IPS DF 4.7 (cell line): ENCODE measurements around the gene CPEB4.

ENCODE experiments used
- DNase-seq: peaks from one replicate; pipeline ENCODE4 v3.0.0-alpha.2; 2013; ENCODE audit warnings: low spot score; ENCODE audit errors: extremely low read depth

Gene CPEB4

DNA sequence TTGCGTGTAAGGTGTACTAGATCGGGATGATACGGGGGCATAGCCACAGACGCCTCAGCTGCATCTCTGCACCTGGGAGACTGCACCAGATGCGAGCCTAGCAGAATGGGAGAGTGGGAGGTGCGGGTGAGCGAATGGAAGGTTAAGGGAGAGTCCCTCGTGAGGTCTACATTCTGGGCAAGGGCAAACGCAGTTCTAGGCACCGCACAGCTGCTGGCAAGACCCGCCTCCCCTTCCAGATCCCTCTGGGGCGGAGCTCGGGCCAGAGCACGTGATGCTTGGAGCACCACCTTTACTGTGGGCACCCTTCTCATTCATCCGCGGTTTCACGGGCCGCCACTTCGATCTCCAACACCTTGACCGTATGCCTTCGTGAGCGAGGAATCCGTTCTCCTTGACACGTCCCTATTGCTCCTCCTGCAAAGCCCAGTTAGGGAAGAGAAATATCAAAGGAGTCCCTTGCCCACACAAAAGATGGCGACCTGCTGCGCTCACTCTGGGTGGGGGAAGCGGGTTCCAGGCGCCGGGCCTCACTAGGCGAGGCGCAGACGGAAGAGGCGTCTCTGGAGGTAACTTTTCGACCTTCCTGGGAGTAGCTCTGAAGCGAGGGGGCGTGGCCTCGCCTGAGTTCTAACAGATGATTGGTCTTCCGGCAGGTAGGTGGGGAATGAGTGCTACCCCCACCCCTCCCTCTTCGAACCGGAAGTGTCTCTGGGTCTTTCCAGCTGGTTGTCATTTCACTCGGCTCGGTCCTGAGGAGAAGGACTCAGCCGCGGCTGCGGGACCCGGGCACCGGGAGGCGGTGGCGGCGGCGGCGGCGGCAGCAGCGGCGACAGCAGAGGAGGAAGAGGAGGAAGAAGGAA lies at the start of gene CPEB4:
TSS of gene CPEB4 (plus strand) at position 740 of the 863 bp plus-strand sequence. CDS start 1,385 bp downstream, outside the sequence.
- peak; percentile 96 for DNase-seq

DNA sequence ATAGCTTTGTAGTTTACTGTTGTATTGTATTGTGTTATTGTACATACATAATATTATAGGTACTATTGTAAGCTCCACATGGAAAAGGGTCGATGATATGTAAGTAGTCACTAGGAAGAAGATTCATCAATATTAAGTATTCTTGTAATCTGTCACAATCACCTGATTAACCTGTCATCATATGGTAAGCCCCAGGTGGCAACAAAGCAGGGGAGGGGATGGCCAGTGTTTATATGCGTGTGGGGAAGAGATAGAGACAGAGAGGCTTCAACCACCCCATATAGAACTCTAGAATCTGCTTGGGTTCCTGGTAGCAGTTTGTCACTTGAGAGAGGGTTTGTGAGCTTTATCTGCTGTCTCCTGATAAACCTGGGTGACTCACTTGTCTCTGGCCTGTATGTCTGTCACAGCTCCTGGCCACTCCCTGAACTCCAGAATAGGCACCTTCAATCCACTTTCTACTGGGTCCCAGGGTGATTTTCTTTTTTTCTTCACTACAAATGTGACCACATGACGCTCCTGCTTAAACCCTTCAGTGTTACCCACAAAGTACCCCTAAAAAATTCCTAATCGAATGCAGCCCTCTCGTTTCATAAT lies 48.9 kb upstream of the CPEB4 start:
- no peak for DNase-seq

DNA sequence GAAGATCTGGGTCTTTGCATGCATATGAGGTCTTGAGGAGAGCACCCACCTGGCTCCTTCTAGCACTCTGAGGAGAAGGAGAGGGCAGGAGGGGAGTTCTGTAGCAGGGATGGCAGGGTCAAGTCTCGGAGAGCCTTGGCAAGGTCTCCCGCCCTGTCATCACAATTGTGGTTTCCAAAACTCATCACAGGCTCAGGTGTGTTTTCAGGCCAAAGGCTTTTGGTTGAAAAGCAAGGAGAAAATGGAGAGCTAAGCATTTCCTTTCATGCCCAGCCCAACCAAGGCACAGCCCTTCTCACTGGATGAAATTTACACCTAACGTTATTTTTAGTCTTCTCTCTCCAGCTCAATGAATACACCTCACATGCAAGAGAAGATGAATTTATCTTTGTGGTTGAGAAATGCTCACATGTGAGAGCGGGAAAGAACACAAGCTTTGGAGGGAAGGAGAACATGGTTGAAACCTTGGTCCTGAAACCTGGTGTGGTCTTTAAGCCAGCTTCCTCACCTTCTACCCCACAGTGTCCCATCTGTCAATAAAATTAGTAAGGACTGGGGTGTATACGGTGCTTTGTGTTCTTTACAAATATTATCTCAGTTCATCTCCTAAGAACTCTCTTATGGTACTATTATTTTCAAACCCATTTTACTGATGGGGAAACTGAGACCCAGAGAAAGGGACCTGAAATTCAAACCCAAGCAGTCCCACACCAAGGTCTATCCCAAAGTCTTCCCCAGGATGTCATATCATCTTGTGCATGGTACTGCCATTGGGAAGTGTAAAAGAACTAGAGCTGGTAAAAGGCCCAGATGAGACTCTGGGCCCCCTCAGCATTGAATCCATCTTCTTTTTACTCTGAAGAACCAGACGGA lies 47.8 kb upstream of the CPEB4 start:
- DNase-seq, result no peak

DNA sequence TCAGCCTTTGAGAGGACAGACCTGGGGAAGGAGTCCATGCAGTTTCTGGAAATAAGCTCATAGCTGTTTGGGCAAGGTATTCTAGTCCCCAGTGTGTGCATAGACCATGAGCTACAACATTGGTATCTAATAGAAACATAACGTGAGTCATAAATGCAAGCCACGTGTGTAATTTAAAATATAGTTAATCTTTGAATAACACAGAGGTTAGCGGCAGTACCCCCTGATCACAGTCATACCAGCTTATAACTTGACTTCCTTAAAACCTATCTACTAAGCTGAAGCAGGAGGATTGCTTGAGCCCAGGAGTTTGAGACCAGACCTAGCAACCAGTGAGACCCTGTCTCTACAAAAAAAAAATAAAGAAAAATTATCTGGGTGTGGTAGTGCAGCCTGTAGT lies 46.4 kb upstream of the CPEB4 start:
- no peak for DNase-seq

DNA sequence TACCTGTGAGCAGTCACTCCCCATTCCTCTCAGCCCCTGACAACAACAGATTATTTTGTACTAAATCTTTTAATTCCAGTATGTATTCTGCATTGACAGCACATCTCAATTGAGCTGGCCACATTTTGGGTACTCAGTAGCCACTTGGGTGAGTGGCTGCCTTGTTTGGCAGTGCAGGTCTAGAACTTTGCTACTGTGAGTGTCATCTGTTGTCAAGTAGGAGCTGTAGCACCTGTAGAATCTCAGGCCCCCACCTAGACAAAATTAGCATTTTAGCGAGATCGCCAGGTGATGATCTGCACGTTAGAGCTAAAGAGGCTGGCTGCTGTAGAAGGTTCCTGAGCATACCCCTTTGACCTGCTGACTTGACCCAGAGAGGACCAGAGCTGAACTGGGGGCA lies 44.4 kb upstream of the CPEB4 start:
- DNase-seq, result no peak

DNA sequence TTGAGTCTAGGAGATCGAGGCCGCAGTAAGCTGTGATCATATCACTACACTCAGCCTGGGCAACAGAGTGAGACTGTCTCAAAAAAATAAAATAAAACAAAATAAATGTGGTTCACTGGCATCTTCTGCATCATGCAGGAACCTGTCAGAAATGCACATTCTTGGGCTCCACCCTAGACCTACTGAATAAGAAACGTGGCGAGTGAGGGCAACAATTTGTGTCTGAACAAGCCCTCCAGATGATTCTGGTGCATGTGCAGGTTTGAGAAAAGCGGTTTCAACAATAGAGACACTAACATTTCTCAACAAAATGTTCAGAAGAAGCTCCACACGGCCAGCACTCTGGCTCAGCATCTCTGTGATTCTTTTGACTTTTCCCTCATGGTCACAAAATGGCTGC lies 42.8 kb upstream of the CPEB4 start:
- no peak for DNase-seq

DNA sequence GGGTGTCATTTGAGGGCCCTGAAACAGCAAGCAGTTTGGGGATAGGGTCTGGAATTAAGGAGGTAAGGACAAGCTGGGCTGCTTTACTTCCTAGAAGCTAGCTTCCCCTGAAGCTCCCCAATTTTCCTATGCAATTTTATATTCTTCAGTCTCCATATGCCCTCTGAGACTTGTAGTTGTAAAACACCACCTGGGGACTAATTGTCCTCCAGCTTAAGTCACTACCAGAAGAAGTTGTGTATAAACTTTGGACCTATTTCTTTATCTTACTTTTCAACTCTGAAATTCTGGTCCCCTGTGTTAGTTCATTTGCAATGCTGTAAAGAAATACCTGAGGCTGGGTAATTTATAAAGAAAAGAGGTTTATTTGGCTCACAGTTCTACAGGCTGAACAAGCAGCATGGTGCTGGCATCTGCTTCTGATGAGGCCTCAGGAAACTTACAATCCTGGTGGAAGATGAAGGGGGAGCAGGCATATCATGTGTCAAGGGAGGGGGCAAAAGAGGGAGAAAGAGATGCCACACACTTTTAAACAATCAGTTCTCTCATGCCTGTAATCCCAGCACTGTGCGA lies 41.1 kb upstream of the CPEB4 start:
- no peak for DNase-seq

DNA sequence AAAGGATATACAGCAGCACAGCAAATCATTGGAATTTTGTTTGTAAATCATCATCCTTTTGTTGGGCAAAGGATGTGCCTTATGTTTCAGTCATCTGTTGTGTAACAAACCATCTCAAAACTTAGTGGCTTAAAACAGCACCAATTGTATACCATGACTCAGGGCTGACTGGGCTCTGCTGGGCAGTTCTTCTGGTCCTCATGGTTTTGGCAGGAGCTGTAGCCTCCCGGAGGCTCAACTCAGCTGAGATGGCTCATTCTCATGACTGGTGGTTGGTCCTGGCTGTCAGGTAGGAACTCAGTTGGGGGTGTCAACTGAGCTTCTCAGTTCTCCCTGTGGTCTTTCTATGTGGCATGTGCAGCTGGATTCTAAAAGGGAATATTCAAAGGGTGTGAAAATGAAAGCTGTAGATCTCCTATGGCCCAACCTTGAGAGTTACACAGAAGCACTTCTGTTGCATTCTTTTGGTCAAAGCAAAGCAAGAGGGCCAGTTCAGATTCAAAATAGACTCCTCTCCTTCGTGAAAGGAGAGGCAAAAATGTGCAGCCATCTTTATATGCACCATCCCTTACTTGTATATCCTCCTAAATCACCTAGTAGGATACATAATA lies 39.1 kb upstream of the CPEB4 start:
- no peak for DNase-seq

DNA sequence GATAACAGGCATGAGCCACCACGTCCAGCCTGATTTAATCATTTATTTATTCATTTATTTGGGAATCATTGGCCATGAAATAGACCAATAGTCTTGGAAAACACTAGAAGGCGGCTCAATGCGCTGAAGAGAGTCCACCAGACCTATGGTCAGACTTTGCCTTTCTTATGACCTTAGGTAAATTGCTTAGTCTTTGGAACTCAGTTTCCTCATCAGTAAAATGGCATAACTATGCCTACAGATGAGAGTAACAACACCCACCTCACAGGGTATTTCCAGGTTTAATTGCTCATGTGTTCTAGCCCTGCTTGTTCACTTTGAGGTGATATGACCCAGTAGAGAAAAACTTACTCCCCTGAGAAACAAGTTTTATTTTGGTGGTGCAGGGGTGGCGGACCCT lies 38.2 kb upstream of the CPEB4 start:
- DNase-seq, result no peak

DNA sequence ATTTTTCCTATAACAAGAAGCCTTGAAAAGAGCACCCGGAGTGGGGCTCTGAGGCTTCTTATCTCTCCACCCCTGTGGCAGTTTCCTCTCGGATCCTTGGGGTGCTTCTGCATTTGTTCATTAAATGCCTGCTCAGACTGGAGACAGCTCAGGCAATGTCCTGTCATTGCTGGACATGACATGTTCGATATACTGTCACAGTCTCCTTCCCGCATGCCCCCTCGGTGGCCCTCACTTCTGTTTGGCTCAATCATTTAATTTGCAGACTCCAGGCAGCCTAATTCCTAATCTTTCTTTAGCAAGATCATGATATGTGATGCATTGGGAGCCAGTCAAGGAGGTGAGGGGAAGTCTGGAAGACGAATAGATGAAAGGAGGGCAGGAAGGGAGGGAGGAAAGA lies 37.5 kb upstream of the CPEB4 start:
- no peak for DNase-seq

DNA sequence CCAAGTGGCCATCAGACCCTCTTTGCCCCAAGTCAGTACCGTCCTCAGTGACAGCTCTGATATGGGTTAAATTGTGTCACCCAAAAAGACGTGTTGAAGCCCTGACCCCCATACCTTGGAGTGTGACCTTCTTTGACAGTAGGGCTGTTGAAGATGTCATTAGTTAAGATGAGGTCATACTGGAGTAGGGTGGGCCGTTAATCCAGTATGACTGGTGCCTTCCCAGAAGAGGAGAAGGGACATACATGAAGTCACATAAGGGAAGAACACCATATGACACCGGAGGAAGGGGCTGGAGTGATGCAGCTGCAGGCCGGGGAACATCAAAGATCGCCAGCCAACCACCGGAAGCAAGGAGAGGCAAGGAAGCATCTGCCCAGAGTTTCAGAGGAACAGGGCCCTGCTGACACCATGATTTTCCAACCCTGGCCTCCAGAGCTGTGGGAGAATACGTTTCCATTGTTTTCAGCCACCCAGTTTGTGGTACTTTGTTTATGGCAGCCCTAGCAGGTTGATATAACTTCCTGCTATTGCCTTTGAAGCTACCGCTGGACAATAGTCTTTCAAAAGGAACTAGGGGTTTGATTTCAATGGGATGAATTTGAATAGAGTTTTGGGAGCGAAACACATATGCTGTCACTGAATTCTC lies 36.4 kb upstream of the CPEB4 start:
- no peak for DNase-seq

DNA sequence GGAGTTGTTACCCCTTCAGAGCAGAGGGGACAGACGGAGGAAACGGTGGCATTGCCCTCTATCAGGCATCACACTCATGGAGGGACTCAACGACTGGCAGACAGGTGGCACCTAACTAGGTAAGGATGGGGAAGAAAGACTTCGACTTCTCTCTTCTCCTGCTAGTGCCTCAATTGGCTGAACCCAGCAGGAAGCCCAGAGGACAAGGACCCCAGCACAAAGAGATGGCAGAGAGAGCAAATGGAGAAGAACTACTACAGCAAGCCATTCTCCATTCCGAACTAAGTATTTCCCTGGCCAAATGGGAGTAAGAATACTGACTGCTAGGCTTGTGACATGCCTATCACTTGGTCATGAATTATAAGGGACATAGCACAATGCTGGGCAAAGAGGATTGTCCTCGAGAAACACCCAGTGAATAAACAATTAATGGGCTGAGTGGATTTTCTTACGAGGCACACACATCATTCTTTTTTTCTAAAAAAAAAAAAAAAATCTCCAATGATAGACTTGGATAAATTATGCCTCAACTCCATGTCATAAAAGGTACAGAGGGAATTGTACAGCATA lies 35.3 kb upstream of the CPEB4 start:
- DNase-seq, result no peak

DNA sequence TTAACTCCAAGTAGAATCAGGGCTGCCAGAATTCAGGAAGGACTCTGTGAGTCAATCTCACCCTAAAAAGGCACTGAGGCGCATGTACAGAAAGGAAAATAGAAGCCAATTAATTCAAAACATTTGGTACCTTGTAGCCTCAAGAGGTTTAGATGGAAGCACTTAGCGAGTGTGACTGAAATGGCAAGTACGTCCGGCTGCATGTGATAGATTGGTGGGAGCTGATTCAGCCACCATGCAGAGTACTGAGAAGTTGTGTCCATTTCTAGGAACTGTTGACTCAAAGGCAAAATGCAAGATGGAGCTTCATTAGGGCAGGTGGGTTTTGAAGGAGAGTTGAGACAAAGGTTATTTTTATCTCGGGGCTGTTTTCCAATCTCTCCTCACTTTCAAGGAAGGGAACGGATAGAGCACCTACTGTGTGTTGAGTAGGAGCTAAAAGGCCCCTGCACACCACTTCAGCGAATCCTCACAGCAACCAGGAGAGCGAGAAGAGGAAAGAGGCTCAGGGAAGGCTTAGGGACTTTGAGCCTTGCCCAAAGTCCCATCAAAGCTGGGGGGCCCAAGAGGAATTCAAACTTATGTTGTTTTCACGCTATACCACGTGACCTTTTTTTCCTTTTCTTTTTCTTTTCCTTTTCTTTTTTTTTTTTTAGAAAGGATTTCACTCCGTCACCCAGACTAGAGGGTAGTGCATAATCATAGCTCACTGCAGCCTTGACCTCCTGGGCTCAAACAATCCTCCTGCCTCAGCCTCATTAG lies 34.6 kb upstream of the CPEB4 start:
- DNase-seq, result no peak

DNA sequence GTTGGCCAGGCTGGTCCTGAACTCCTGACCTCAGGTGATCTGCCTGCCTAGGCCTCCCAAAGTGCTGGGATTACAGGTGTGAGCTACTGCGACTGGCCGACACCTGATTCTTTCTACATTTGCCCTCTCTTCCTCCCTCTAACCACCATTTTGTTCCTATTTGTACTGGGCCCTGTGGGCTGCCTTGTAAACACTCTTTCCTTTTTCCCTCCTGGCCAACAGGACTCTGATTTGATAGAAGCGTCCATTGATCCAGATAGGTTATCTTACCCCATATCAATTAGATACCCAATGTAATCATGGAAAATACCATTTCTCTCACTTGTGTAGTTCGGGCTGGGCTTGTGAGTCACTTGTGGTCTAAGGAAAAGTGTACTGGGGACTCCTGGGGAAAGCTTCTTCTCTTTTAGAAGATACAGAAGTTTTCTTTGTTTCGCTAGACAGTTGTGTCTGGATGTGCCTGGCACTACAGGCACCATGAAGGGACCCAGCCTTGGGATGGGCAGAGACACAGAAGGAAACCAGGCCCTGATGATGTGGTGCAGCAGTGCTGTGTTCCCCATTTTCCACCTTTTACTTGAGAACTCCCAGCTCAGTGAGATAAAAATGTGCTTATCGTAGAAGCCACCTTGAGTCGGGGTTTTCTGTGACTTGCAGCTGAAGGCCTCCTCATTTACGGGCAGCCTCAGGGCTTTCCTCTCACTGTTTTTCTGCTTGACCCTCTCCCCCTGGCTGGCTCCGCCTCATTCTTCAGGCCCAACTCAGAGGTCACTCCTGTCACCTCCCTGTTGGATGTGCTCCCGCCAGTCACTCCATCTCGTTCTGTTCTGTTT lies 32.8 kb upstream of the CPEB4 start:
- DNase-seq, result no peak

DNA sequence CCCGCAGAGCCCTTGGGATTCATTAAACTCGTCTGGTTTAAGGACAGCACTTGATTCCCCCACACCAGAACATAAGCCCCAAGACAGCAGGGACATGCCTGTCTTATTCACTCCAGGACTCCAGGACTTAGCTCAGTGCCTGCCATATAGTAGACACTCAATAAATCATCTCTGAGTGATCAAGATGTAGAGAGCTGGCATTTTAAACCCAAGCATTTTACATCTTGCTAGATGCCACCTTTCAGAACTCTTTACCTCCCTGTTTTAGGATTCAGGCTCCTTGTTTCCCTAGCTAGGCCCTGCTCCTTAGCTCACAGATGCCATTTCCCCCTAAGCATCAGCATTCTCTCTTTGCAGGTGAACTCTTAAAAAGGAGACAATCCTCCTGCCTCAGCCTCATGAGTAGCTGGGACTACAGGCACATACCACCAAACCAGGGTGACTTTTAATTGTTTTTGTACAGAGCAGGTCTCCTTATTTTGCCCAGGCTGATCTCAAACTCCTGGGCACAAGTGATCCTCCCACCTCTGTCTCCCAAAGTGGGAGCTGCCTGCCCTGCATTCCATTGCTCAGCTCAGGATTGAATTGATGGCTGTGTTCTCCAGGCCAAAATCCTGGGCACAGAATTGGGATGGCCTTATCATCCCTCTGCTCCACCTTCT lies 32.0 kb upstream of the CPEB4 start:
- DNase-seq, result no peak

DNA sequence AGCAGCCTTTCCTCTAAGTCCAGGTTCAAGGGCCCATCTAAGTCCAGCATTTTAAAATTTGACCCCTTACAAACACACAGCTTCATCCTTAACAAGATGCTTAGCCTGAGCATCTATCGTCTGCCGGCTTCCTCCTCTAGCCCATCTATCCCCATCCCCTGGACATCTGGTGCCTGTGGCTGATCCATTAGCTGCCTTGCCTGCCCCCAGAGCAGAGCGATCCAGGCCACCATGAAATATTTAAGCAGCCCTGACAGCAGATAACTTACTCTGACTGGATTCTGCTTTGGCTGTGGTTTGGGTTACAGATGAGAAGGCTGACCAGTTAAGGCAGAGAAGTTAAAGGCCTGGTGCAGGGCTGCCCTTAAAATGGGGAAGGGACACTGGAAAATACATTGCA lies 30.9 kb upstream of the CPEB4 start:
- DNase-seq, result no peak

DNA sequence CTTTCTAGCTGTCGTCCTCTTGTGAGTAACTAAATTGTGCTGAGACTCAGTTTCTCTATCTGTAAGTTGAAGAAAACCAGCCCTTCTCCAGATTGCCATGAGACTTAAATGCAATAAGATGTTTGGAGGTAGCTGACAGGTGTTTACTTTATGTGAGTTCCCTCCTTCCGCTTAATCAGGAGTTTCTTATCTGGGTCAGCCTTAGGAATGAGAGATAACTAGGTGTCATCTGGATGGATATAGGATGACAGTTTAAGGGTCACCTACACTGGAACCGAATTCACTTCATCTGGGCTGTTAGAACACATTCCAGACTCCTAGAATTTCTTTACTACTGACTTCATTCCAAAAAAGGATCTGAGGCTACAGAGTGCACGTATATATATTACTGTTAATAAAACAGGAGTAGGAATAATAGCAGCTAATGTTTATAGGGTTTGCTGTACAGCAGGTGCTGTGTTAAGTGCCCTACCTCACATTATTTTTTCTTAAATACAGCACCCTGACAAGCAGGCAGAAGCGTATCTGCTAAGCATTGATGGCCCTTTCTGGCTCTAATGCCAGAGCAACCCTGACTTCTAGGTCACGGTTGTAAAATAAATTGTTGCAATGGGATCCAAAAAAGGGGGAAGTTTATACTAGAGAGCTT lies 30.0 kb upstream of the CPEB4 start:
- DNase-seq, result no peak
